PFSK-1 (cell line): ENCODE results near the gene FADS2.

Experiments used
- FOXP2 ChIP-seq: optimal IDR thresholded peaks from 2 replicates; pipeline ENCODE3; 2011; ENCODE audit warnings: borderline replicate concordance, control low read depth, inconsistent platforms; ENCODE audit not compliant: insufficient read depth; ENCODE audit errors: extremely low read length, extremely low read depth
- POLR2AphosphoS5 ChIP-seq: IDR thresholded peaks from 2 replicates; pipeline ENCODE4 v1.6.1; 2012; ENCODE audit warnings: low read depth, mild to moderate bottlenecking, control low read depth, low read length, moderate library complexity
- SIN3A ChIP-seq: IDR thresholded peaks from 2 replicates; pipeline ENCODE4 v1.6.1; 2012; ENCODE audit warnings: mild to moderate bottlenecking, low read length, moderate library complexity, borderline replicate concordance; ENCODE audit not compliant: insufficient read depth
- TAF1 ChIP-seq: IDR thresholded peaks from 2 replicates; pipeline ENCODE4 v1.6.1; 2012; ENCODE audit warnings: low read length, control low read depth, borderline replicate concordance; ENCODE audit not compliant: insufficient read depth
- TF ChIP-seq, protein P1 (sequence below), 2 experiments: IDR thresholded peaks; 2 replicates each; pipeline versions ENCODE4 v1.6.1 to v1.8.0; 2011 to 2012; ENCODE audit warnings: low read depth in 2 of 2, low read length in 2 of 2, control low read depth in 1 of 2, inconsistent platforms in 1 of 2, mild to moderate bottlenecking in 1 of 2, moderate library complexity in 1 of 2; ENCODE audit not compliant: insufficient read depth in 1 of 2

FADS2 gene

GRCh38 chr11:61838921-61839320 lies 10.8 kb downstream of the FADS2 start:
- TF ChIP-seq FOXP2 (no peak), TAF1 (no peak), POLR2AphosphoS5 (no peak), SIN3A (no peak)
- TF ChIP-seq, protein P1, sequence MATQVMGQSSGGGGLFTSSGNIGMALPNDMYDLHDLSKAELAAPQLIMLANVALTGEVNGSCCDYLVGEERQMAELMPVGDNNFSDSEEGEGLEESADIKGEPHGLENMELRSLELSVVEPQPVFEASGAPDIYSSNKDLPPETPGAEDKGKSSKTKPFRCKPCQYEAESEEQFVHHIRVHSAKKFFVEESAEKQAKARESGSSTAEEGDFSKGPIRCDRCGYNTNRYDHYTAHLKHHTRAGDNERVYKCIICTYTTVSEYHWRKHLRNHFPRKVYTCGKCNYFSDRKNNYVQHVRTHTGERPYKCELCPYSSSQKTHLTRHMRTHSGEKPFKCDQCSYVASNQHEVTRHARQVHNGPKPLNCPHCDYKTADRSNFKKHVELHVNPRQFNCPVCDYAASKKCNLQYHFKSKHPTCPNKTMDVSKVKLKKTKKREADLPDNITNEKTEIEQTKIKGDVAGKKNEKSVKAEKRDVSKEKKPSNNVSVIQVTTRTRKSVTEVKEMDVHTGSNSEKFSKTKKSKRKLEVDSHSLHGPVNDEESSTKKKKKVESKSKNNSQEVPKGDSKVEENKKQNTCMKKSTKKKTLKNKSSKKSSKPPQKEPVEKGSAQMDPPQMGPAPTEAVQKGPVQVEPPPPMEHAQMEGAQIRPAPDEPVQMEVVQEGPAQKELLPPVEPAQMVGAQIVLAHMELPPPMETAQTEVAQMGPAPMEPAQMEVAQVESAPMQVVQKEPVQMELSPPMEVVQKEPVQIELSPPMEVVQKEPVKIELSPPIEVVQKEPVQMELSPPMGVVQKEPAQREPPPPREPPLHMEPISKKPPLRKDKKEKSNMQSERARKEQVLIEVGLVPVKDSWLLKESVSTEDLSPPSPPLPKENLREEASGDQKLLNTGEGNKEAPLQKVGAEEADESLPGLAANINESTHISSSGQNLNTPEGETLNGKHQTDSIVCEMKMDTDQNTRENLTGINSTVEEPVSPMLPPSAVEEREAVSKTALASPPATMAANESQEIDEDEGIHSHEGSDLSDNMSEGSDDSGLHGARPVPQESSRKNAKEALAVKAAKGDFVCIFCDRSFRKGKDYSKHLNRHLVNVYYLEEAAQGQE (IDR thresholded peaks at IDR 0.05; ENCODE audit: insufficient read depth in 1 of 2, low read depth in 2 of 2, low read length in 2 of 2) = no peak

- TF ChIP-seq SIN3A = no peak
- no peak for TF ChIP-seq FOXP2
- TF ChIP-seq POLR2AphosphoS5 = no peak
Measured at GRCh38 chr11:61839742-61840141, 11.6 kb downstream of the FADS2 start.

GRCh38 chr11:61840371-61840770 lies 12.3 kb downstream of the FADS2 start:
- TF ChIP-seq TAF1 = no peak
- TF ChIP-seq SIN3A = no peak

DNA sequence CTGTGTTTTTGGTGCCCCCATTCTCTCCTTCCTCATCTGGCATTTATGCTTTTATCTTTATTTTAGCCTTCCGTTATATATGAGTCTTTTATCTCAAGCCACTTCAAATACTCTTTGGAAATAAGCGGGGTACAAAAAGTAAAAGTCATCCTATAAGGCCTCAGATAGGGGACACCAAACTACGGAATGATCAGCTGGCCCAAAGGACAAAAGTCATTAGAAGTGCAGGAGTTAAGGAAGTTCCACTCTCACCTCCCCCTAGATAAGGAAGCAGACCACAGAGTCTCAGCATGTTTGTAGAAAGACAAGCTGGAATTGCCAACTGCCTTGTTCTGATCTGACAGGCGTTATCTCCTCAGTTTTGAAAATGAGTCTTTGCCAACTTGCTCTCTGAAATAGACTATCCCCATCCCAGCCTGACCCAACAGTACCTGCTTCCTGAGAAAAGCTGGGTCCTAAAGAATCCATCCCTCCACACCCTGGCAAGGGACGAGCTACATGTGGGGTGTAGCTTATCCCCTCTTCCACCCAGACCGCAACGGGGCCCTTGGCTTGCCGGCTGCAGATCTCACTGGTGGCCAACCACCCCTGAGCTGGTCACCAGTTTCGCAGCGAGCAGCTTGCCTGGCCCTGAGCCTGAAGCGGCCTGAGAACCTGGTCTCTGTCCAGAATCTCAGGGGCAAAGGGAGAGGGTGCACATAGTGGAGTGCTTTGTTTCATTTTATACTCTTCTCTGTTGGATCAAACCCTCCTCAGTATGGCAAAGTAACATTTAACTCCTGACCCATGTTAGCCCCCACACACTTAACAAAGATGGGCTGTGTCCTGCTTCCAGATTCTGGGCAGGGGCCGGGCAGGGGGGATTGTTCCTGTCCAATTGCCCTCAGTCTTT lies 13.8 kb downstream of the FADS2 start:
- no peak for TF ChIP-seq POLR2AphosphoS5
- no peak for TF ChIP-seq FOXP2
- TF ChIP-seq, protein P1 (IDR thresholded peaks at IDR 0.05; ENCODE audit: insufficient read depth in 1 of 2, low read depth in 2 of 2, low read length in 2 of 2) = no peak
- TF ChIP-seq SIN3A = no peak
- no peak for TF ChIP-seq TAF1

DNA sequence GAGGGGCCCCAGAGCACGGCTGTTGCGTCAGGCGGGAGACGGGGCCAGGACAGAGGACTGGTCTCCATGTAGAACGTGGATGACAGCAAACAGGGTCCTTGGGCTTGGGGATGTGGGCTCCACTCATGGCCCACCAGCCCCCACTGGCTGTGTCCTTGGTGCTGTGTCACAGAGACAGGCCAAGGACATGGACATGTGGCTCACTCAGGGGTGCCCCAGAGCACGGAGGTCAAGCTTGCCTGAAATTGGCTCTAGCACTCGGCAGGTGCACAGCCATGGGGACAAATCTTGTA lies 14.4 kb downstream of the FADS2 start:
- TF ChIP-seq POLR2AphosphoS5 = no peak
- TF ChIP-seq TAF1 = no peak
- no peak for TF ChIP-seq FOXP2
- TF ChIP-seq, protein P1 (IDR thresholded peaks at IDR 0.05; ENCODE audit: insufficient read depth in 1 of 2, low read depth in 2 of 2, low read length in 2 of 2) = no peak
- no peak for TF ChIP-seq SIN3A

GRCh38 chr11:61844909-61845565 lies 16.9 kb downstream of the FADS2 start:
- no peak for TF ChIP-seq TAF1
- TF ChIP-seq FOXP2 = no peak
- no peak for TF ChIP-seq SIN3A
- TF ChIP-seq, protein P1 (IDR thresholded peaks at IDR 0.05; ENCODE audit: insufficient read depth in 1 of 2, low read depth in 2 of 2, low read length in 2 of 2) = no peak
- TF ChIP-seq POLR2AphosphoS5 = no peak
